Erythroblast (primary cell): ENCODE measurements around the gene SCAMP3.
"Not testable (repeated sequence)": the region's sequence is repeated elsewhere in the genome, so short reads cannot be mapped to it uniquely, and the experiment has no call there.

Experiments
- DNase-seq, 2 experiments: peaks; one replicate each; lab custom pipeline; 2025; lab: John Stamatoyannopoulos, UW
- GATA1 ChIP-seq: IDR thresholded peaks from 2 replicates; pipeline ENCODE4 v1.6.1; 2011; ENCODE audit warnings: low read depth, mild to moderate bottlenecking, control low read depth, low read length, moderate library complexity
- POLR2A ChIP-seq: IDR thresholded peaks from 2 replicates; pipeline ENCODE4 v1.6.1; 2011; ENCODE audit warnings: mild to moderate bottlenecking, low read length

SCAMP3 gene

DNA sequence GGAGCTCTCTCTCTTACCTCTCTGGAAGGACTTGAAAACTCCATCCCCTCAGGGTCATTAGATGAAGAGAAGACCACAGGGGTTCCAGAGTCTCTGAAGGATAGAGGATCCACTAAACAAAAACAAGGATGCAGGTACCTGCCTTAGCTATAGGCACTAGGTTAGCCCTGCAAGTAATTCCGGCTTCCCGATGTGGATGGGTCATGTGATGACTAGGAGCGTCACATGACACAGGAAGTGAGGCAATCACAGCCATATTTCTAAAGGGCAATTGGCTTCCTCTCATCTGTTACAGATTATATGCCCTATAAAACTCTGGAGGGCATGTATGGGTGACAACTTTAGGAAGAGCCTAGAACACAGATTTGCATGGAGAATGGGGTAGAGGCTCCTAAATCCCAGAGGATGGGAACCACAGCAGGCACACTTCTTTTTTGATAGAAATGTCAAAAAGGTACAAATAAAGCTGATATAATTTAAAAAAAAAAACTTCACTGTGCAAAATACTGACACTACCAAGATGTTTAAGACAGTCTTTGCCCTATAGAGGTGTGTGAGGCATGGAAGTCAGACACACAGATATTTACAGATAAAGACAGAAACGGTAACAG lies 21.0 kb downstream of the SCAMP3 start:
- TF ChIP-seq GATA1 (no peak), POLR2A (peak; percentile 22)
- peak; percentile 82 to 86 for DNase-seq

DNA sequence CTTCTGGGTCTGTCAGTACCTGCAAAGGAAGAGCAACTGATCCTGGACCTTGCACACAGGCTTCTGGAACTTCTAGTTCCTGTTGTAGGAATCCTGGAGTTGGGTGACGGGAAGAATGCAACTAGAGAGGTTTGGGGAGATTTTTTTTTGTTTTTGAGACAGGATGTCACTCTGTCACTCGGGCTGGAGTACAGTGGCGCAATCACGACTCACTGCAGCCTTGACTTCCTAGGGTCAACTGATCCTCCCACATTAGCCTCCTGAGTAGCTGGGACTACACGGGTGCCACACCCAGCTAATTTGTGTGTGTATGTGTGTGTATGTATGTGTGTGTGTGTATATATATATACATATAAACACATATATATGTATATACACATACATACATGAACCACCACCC lies 25.7 kb downstream of the SCAMP3 start:
- TF ChIP-seq POLR2A, result no peak
- no peak for TF ChIP-seq GATA1
- no peak for DNase-seq

DNA sequence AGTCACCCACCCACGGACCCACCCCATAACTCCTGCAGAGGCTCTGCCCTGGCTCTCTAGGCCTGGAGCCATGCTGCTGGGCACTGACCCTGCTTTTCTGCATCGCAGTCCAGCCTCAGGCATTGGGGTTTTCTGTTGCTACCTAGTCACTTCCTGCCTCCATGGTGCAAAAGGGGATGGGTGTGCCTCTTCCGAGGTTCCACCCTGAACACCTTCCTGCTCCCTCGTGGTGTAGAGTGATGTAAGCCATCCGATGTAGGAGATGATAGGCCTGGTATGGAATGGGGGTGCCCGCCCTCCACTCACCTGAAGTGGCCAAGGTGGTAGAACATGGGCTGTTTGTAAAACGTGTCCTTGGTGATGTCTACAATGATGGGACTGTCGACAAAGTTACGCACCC lies 26.8 kb downstream of the SCAMP3 start:
- not testable (repeated sequence) for DNase-seq

DNA sequence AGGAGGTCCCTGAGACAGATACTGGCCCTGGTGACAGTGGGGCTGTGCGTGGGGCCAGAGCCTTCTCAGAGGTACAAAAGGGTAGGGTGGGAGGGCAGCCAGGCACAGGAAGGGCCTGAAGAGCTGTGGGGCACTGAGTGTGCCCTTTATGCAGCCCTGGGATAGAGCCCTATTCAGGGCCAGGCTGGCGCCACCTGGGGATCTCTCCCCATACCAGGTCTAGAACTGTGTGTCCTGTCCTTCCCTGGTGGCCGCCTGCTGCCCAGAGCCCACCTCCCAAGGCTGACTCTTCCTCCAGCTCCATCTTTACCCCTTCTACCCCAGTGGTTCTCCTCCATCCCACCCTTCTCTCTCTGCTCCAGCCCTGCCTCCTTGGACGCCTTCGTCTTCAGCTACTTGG lies 28.7 kb downstream of the SCAMP3 start:
- not testable (repeated sequence) for DNase-seq

DNA sequence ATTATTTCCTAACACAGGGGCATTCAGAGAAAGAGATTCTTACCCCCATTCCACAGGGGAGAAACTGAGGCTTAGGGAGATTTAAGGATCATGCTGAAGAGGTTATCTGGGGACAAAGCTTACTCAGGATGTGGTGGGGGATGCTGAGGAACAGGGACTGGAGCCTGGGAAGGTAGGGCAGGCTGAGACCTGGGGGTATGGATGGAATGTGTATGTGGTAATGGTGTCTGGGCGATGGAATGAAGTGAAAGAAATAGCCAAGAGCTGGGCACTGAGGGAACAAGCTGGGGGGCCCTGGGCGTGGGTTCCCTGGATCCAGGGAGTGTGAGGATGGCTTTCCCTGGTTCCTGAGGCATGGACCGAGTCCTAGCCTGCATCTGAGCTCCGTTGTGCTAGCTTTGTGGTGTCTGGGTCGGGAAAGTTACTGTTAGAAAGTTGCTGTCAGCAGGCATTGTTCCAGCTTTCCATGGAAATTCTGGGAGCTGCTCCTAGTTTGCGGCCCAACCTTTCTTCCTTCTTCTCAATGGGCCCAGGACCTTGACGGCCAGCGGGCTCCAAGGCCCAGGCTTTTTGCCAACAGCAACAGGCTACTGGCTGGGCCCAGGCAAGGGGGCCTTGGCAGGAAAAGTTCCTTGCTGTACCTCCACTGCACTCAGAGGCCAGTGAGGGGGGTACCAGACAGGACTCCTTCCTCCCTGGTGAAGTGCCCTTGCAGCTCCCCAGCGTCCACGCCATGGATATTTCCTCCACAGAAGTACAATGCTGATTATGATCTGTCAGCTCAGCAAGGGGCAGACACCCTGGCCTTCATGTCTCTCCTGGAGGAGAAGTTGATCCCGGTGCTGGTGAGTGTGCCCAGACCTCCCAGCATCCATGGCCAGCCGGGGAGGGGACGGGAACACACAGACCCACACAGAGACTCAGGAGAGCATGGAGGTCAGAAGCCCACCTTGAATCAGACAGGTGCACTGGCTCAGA lies 29.9 kb downstream of the SCAMP3 start:
- not testable (repeated sequence) for DNase-seq

DNA sequence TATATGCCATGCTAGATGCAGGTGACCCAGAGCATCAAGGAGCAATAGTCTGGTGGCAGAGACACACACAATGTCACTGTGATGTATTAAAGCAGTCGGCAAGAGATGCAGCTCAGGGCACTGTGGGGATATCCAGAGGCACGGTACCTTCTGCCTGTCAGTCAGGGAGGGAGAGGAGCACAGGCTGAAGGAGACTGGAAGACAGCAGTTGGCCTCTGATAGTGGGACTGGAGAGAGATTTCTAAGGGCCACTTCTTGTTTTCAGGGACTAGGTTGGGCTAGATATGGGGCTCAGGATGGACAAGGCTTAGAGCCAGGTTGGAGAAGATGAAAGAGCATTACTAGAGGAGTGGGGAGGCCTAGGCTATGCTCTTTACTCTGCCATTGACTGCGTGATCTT lies 30.9 kb downstream of the SCAMP3 start:
- DNase-seq, result peak in 1 of 2 experiments; percentile 31

DNA sequence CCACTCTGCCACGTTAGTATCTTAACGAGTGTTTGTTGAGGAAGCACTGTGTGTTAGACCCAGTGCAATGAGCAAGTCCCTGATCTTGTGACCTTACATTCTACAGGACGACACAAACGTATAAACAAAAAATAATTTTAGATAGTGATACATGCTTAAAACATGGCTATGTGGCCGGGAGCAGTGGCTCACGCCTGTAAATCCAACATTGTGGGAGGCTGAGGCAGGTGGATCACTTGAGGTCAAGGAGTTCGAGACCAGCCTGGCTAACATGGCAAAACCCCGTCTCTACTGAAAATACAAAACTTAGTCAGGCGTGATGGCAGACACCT lies 34.1 kb downstream of the SCAMP3 start:
- TF ChIP-seq POLR2A, result no peak
- TF ChIP-seq GATA1, result no peak
- DNase-seq, result no peak

DNA sequence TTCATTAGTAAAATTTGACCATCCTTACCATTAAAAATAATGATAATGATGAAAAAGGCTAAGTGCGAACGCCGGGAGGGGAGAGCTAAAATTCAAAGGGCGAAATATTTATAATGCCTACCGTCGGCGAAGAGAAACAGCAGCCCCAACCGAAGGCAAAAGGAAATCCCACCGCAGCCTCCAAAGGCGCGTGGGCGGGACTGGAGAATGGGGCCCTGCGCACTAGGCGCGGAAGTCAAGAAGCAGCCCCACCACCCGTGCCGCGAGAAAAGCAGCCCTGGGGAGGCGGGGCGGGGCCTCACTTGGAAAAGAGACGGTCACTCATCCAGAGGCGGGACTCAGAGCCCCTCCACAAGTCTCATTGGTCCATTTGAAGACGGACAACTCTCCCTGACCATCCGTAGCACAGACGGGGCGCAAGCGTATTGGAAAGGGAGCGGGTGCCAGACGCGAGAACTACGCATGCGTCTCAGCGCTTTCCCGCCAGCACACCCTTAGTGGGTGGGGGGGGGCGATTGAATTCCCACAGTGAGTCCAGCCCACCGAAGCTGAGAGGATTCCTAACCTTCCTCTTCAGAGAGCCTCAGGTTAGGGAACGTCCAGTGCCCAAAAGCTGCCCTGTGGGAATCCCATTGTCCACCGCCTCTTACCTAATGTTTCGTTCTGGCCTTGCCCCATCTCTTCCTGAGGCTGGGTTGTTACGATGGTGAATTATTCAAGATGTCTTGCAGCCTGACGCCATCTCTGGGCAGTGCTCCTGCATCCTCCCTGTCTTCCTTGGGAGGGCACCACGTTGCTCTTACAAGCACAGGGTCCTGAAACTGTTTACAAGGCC lies 34.7 kb downstream of the SCAMP3 start:
- DNase-seq, result peak; percentile 99
- TF ChIP-seq POLR2A (peak; percentile 96), GATA1 (no peak)

DNA sequence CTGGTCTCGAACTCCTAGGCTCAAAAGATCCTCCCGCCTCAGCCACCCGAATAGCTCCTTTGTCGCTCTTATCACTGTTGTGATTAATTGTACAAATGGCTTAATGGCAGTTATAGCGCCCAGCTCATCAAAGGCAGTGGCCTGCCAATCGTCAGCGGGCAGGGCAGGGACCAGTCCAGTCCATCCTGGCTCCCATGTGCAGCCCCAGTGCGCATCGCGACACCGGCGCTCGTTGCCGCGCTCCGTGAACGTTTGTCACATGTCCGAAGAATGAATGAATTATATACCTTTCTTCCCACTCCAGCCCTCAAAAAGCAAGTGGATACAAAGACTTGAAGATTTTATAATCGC lies 35.3 kb downstream of the SCAMP3 start:
- peak; percentile 81 to 84 for DNase-seq
- no peak for TF ChIP-seq GATA1
- TF ChIP-seq POLR2A, result no peak

DNA sequence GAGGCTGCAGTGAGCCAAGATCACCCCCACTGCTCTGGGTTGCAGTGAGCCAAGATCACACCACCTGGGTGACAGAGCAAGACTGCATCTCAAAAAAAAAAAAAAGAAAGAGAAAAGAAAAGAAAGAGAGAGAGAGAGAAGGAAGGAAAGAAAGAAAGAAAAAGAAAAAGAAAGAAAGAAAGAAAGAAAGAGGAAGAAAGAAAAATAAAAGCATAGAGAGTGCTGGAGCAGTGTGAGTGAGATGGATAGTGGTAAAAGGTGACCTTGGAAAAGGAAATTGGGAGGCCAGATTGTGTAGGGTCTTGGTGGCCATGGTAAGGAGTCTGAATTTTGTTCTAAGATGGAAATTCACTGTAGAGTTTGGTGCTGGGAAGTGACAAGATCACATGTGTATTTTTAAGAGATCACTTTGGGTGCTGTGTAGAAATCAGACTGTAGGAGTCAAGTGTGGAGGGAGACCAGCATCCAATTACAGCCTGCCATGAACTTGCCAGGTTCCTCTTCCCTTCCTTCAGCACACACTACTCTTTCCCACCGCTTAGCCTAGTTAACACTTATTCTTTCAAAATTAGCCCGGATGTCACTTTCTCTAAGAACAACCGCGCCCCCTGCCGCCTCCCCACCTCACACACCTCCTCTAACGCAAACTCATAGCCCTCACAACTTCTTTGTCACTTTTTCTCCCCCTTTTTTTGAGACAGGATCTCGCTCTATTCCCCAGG lies 35.8 kb downstream of the SCAMP3 start:
- TF ChIP-seq GATA1, result no peak
- no peak for TF ChIP-seq POLR2A
- DNase-seq, result peak; percentile 86 to 89

DNA sequence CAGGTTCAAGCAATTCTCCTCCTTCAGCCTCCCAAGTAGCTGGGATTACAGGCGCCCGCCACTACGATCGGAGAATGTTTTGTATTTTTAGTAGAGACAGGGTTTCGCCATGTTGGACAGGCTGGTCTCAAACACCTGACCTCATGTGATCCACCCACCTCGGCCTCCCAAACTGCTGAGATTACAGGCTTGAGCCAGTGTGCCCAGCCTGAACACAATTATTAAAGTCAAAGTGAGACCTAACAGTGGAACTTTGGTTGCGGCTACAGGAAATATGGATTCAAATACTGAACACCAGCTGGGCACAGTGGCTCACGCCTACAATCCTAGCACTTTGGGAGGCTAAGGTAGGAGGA lies 36.8 kb downstream of the SCAMP3 start:
- not testable (repeated sequence) for DNase-seq

DNA sequence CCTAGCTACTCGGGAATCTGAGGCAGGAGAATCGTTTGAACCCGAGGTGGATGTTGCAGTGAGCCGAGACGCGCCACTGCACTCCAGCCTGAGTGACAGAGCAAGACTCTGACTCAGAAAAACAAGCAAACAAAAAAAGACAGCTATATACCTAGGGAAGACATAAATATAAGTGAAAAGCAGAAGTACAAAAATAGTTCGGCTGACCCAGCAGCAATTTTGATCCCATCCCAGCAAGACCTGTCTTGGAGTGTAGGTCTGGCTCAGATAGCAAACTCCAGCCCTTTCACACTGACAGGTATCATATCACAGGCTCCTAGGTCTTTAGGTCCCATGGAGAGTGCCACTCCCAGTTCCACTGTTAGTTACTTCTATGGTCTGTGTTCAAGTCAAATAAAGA lies 39.1 kb downstream of the SCAMP3 start:
- DNase-seq, result no peak
- TF ChIP-seq POLR2A (no peak), GATA1 (no peak)

DNA sequence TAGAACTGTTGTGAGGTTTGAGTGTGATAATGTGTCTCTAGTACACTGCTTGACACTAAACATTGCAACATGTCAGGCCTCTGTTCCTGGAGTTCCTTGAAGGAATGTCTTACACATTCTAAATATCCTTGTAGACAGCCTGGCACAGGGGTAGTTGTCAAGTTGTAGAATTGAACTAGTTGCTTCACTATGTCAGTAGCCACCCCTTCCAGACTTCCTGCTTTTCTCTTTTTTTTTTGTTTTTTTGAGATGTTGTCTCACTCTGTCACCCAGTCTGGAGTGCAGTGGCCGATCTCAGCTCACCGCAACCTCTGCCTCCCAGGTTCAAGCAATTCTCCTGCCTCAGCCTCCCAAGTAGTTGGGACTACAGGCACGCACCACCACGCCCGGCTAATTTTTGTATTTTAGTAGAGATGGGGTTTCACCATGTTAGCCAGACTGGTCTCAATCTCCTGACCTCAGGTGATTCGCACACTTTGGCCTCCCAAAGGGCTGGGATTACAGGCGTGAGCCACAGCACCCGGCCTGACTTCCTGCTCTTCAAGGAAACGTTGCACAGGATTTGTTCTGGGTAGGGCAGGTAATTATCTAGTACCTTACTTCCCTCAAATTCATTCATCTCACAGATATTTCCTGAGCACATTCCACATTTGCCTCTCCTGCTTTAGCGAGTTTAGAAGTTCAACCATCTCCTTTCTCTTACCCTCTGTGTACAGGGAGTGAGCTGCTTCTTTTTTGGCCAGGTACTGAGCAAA lies 41.8 kb downstream of the SCAMP3 start:
- not testable (repeated sequence) for DNase-seq
